ENCODE results near the gene UBASH3B.
A peak's percentile ranks its signal among the peaks of the same experiment; 100 is the strongest.
"Not testable (repeated sequence)": the region's sequence is repeated elsewhere in the genome, so short reads cannot be mapped to it uniquely, and the experiment has no call there.

Gene UBASH3B

GRCh38 chr11:122711831-122712381, 56.4 kb downstream of the UBASH3B start:
- DNase-seq = no peak

DNA sequence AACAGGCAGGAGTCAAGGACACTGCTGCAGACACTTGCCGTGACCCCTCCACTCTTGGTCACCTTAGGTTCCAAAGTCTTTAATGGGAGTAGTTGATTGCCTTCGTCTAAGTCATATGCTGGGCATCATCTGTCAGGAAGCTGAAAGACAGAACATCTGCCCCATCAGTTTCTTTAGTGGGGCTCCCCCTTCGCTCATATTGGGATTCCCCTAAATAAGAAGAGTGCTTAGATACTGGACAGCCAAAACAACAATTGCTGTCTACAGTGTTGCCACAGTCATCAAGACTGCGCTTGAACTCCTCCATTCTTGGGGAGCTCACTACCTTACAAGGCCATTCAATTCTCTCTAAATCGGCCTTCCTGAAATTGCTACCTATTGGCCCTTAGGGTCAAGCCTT, 58.5 kb downstream of the UBASH3B start:
- no peak for DNase-seq

DNA sequence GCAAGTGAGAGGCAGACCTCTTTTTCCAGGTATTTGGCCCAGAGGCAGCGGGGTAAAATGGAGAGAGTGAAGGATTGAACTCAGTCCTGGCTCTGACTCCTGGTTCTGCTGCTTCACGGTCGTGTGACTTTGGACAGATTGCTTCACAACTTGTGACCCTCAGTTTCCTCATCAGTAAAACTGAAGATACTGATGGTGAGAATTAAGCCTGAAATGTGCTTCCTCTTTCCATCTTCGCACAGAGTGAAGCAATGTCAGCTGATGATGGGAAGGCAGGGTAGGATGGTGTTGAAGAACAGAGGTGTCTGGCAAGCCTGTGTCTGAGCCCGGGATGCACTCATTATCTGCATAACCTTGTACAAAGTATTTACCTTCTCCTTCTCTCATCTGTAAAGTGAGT, 59.0 kb downstream of the UBASH3B start:
- no peak for DNase-seq

- DNase-seq = no peak
Measured at GRCh38 chr11:122715548-122716440, 60.3 kb downstream of the UBASH3B start.

DNA sequence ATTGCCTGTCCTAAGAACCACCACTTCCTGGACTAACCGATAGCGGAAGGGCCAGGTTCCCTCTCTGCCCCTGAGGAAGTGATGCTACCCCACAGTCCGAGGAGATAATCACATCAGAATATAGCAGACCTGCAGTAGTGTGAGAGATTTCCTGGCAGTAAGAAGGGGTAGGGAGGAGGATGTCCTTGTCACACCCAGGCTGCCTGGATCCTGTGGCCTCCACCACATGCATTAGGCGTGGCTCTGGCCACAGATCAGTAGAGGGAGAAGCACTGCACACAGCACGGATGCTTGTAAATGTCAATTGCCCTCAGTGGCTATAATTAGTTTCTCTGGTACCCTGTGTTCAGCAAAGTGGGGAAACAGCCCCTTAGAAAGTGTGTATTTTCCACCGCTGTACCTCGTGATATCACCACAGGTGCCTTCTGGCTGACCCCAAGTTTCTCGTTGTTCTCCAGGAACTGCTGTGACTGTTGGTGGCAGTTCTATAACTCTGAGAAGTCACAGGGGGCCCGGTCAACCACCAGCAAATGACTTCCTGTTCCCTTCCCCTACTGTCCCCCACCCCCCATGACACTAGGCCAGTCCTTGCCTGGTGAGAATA, 61.8 kb downstream of the UBASH3B start:
- DNase-seq = peak; percentile 49

GRCh38 chr11:122720107-122720881, 64.8 kb downstream of the UBASH3B start:
- DNase-seq = no peak

- no peak for DNase-seq
Measured at GRCh38 chr11:122721201-122721963, 65.9 kb downstream of the UBASH3B start.

DNA sequence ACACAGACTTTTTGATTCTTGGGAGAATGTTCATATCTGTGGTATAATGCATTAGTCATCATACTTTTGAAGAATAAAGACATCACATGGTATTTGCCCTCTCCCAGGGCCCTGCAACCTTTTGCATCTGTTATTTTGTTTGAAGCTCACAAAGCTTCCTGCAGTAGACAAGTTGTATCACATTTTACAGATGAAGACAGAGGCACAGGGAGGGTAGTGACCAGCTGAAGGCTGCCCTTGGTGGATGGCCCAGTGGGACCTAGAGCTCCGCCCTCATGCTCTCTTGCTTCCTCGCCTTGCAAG, 66.4 kb downstream of the UBASH3B start:
- peak; percentile 24 for DNase-seq

DNA sequence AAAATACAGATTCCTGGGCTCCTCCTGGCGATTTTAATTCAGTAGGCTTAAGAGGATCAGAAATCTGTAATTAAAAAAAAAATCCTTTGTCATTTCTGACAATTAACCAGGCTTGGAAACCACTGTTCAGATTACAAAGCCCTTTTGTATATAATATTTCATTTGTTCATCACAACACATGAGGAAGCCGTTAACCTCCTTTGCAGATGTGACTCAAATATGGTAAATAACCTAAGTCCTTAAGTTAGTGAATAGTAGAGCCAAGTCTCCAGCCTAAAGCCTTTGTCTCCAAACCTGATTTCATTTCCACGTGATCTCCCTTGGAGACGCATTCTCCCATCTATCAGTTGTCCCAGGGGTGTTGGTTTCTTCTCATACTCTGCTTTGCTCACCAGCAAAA, 67.6 kb downstream of the UBASH3B start:
- DNase-seq = no peak

- no peak for DNase-seq
Measured at GRCh38 chr11:122723576-122723975, 68.1 kb downstream of the UBASH3B start.

- no peak for DNase-seq
Measured at GRCh38 chr11:122724520-122724919, 69.0 kb downstream of the UBASH3B start.

DNA sequence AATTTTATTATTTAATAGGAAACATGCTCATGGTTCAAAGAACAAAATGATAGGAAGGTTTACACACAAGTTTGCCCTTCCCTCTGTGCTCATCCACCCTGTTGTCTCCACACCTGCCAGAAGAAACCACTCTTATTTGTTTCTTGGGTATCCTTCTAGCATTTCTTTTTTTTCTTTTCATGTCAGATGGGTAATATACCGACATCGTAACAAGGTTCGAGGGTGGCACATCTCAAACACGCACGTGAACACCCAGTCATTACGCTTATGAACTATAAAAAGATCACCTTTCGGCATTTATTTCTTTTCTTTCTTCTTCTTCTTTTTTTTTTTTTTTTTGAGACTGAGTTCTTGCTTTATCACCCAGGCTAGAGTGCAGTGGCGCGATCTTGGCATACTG, 70.5 kb downstream of the UBASH3B start:
- DNase-seq = no peak

DNA sequence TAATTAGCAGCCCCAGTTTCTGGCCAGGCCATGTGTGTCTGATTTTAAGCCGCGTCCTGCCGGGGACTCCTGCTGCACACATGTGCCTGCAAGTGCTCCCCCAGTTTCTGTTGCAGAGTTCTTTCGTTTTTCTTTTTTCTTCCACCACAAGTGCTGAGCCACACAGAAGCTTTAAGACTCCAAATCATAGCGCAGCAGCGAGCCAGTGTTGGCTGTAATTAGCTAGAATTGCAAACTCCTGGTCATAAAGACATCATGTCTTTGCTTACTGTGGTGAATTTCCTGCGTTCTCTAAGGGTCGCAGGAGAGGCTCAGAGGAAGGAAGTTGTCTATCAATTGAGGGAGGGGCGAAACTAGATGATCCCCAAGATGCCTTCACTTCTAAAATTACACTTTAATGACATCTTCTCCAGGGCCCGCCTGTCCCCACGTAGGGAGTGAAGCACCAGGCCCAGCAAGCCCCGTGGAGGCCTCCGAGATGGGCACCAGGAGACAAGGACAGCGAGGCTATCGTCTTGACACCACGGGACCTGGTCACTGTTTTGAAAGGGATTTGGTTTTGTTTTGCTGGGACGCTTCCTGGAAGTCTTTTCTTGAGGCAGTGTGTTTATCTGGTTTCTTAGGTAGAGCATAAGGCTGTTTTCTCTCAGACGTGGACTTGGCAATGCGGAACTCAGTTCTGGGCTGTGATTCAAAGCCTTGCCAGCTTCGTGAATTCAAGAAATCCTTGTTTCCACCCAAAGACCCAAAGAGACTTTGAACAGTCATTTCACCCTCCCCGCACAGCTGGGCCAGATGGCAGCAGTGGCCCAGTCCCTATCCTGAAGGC, 71.8 kb downstream of the UBASH3B start:
- peak; percentile 52 for DNase-seq

GRCh38 chr11:122728561-122728960, 73.0 kb downstream of the UBASH3B start:
- DNase-seq = no peak

- no peak for DNase-seq
Measured at GRCh38 chr11:122729139-122729538, 73.6 kb downstream of the UBASH3B start.

DNA sequence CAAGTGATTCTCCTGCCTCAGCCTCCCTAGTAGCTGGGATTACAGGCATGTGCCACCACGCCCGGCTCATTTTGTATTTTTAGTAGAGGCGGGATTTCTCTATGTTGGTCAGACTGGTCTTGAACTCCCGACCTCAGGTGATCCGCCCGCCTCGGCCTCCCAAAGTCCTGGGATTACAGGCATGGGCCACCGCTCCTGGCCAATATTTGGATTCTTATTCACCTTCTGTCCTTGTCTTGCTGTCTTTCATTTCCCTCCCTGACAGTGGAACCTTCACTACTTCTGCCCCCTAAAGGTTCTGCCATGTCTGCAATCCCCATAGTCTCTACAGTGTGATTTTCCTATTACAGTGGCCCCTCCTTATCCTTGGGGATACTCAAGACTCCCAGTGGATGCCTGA, 75.2 kb downstream of the UBASH3B start:
- not testable (repeated sequence) for DNase-seq

GRCh38 chr11:122731500-122731913, 76.0 kb downstream of the UBASH3B start:
- no peak for DNase-seq

DNA sequence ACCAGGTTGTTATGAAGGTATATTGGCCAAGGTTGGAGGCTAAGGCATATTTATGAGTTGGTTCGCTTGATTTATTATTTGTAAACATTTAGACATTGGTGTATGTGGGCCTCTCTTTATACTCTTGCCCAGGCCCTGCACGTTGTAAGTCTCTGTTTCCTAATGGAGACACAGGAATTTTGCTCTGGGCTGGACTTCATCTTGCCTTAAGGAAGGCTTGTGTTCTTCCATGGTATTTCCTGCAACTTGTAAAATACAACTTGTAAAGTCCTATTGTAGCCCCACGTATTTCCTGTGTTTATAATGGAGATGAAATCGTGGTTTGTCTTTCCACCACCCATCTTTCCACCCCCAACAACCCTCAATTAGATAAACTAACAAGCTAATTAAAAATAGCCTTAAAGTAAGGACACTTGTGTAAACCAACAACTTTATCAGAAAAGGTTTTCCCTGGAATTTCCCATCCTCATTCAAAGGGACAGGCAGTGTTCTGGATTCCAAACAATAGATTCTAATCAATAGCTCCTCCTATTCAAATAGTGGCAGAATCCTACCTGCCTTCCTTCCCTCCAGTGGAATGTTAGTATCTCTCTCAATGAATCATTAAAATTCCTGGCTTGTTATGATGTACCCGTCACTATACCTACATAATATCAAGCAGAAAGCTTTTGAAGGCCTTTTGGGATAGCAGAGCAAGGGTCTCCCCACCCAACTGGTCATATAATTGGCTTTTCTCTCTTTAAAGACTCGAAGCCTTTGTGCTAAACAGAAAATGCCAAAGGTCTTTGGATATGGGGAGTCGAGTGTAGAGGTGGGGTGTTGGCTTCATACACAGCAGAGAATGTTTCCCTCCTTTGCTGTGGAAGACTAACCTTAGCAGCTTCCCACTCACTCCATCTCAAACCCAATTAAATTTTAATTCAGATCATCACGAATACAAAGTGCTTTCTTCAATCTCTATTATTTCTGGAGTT, 77.1 kb downstream of the UBASH3B start:
- no peak for DNase-seq

DNA sequence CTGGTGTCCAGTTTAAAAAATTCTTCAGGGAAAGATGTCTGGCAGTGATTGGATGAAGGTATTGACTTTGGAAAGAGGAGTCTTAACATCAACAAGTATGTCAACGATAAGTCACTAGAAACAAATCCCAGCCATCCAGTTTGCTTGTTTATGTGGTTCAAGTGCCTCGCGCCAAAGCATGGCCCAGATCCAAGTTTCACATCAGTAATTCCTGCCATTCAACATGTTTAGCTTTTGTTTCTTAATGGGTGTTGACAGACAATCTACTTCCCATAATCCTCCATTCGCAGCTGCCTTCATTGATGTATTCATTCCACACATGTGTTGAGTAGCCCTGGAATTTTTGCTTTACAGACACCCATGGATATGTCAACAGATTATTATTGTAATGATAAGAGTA, 77.8 kb downstream of the UBASH3B start:
- no peak for DNase-seq

DNA sequence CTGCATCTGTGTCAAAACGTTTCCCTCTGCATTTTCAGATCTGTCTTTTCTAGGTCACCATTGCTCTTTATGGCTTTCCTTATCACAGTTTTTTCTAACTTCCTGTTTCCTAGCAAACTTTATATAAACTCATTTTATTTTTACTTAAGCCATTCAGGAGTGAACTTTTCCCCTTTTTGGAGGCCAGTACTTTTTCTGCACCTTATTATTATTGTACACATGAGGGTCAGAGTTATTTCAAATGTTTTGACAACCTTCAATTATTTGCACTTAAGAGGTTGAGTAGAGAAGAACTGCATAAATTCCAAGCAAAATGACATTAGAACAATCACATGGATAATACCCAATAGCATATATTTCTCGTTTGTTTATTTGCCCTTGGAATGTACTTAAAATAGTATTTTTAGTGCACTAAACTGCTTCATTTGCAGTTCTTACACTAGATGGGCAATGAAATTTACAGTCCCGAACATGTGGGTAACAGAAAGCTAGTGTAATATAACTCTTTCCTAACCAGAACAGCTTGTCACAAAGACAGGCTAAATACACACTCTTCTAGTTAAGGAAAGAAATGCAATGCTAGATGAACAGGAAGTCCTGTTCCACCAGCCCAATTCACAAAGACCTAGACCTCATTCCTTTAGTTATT, 79.5 kb downstream of the UBASH3B start:
- DNase-seq = no peak
